Adrenal gland (tissue), 12 donors: ENCODE results near the gene RBAK. TPM values are rescaled to one million over a fixed set of nuclear protein-coding genes. Genes with fewer than 3 reads are reported as not detected.

ENCODE experiments used
- DNase-seq, 7 donors: peaks; one replicate each; pipeline ENCODE4 v3.0.0-alpha.2; 2019 to 2020
- H3K27ac ChIP-seq, 5 donors: fragments of 200-600 bp; sonication (generic) in 4 of 5; 1 replicate in 3 of 5; 2 replicates in 2 of 5; pipeline versions ENCODE4 v1.5.1 to v1.8.0; 2016 to 2020; ENCODE audit warnings: mild to moderate bottlenecking in 1 of 5
- H3K27me3 ChIP-seq: fragments of 200-600 bp; 2 replicates; pipeline ENCODE4 v1.8.0; 2021
- H3K36me3 ChIP-seq, 2 donors: fragments of 200-600 bp; replicated peaks in 1 of 2; 1 replicate in 1 of 2; 2 replicates in 1 of 2; pipeline versions ENCODE4 v1.5.1 to v1.8.0; 2018 to 2022
- H3K4me1 ChIP-seq, 2 donors: fragments of 200-600 bp; replicated peaks in 1 of 2; 1 replicate in 1 of 2; 2 replicates in 1 of 2; pipeline versions ENCODE4 v1.5.1 to v1.8.0; 2018 to 2021
- H3K4me3 ChIP-seq, 4 donors: fragments of 200-600 bp; sonication (generic) in 3 of 4; one replicate each; pipeline ENCODE4 v1.5.1; 2016 to 2018
- H3K9me3 ChIP-seq, 3 donors: fragments of 200-600 bp; sonication (generic) in 1 of 3; replicated peaks in 1 of 3; 1 replicate in 2 of 3; 2 replicates in 1 of 3; pipeline versions ENCODE4 v1.5.1 to v1.8.0; 2016 to 2021
- POLR2A ChIP-seq, 2 donors: fragments of 450-650 bp; IDR thresholded peaks; one replicate each; pipeline ENCODE4 v1.6.1; 2017; ENCODE audit warnings: antibody characterized with exemption in 2 of 2, mild to moderate bottlenecking in 2 of 2, moderate library complexity in 1 of 2
- WGBS, 4 donors: extraction: QIAGEN DNeasy Blood & Tissue Kit in 2 of 4; methylation state at CpG; one replicate each; pipeline versions ENCODE4 v1.1.5 to v1.1.7; 2013 to 2017; 5-methylcytosine and 5-hydroxymethylcytosine counted together
- intact Hi-C, 2 donors: fragments of 100-400 bp; cut with DNase I; formaldehyde crosslinking; loops; one replicate each; pipeline versions ENCODE4 v1.14.1 to v1.15.0; 2022 to 2023
- polyA plus RNA-seq, 3 donors: library from polyadenylated mRNA; stranded (reverse); fragments of 200-250 nt in 2 of 3; fragments of 350-450 nt in 1 of 3; fragmentation: Illumina TruSeq in 1 of 3; extraction: RNeasy Lipid Tissue Mini Kit (QIAGEN cat#74804) in 1 of 3; gene quantifications; one replicate each; pipeline ENCODE4 v1.2.3, GENCODE V29; 2013 to 2014
- total RNA-seq, 9 donors: library from RNA; depleted of rRNA in 4 of 9; stranded (reverse); fragments of >200 nt in 4 of 9; fragments of 120-200 nt in 1 of 9; fragmentation: NEBNext Ultra II Directional in 1 of 9; extraction: Animal tissue kit (Norgen Biotek cat#: 25700) in 1 of 9; gene quantifications; one replicate each; pipeline versions ENCODE4 v1.1.0 to v1.2.4, GENCODE V29; 2013 to 2023
- TF ChIP-seq, protein P1 (sequence below), 6 experiments: fragments of 450-650 bp in 4 of 6; fragments of 200-600 bp in 2 of 6; sonication (generic) in 1 of 6; IDR thresholded peaks; 1 replicate in 5 of 6; 2 replicates in 1 of 6; pipeline versions ENCODE4 v1.5.1 to v1.8.0; 2016 to 2021; ENCODE audit warnings: antibody characterized with exemption in 6 of 6, mild to moderate bottlenecking in 2 of 6, moderate library complexity in 1 of 6
- donor health status: healthy with polysubstance abuse.
- donor health status: Bipolar disorder and iron deficiency.
- donor health status: DM: yes; HTN: yes; CAD: no.
- donor health status: DM: no; HTN: no; CAD: no.
- donor health status: DM: no; HTN: no; CAD: no.
- donor health status: DM: yes; HTN: yes; CAD: no.

The RBAK gene
- total and polyA plus RNA-seq, 12 donors = 4.1 to 12.6 (median 8.5) TPM

GRCh38 chr7:4998910-4999309 lies 46.8 kb upstream of the RBAK start:
- H3K9me3 ChIP-seq = no peaks in the 10 kb centered on the region
- 81 to 99% (median 96%) methylated on average over 7 of the region's 7 CpGs for WGBS, 4 donors
- no peak overlapping the region for H3K27ac ChIP-seq
- intact Hi-C loops = no loop called here
- TF ChIP-seq POLR2A (IDR thresholded peaks at IDR 0.05) = no peak
- TF ChIP-seq, protein P1, sequence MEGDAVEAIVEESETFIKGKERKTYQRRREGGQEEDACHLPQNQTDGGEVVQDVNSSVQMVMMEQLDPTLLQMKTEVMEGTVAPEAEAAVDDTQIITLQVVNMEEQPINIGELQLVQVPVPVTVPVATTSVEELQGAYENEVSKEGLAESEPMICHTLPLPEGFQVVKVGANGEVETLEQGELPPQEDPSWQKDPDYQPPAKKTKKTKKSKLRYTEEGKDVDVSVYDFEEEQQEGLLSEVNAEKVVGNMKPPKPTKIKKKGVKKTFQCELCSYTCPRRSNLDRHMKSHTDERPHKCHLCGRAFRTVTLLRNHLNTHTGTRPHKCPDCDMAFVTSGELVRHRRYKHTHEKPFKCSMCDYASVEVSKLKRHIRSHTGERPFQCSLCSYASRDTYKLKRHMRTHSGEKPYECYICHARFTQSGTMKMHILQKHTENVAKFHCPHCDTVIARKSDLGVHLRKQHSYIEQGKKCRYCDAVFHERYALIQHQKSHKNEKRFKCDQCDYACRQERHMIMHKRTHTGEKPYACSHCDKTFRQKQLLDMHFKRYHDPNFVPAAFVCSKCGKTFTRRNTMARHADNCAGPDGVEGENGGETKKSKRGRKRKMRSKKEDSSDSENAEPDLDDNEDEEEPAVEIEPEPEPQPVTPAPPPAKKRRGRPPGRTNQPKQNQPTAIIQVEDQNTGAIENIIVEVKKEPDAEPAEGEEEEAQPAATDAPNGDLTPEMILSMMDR (IDR thresholded peaks at IDR 0.05) = no peak
- no peak overlapping the region for H3K4me3 ChIP-seq
- H3K27me3 ChIP-seq = no peaks in the 10 kb centered on the region
- no peak for DNase-seq
- no peaks in the 10 kb centered on the region for H3K4me1 ChIP-seq
- H3K36me3 ChIP-seq = peaks cover 0 to 25% of the 10 kb centered on the region in 2 donors

GRCh38 chr7:4999369-4999950 lies 46.2 kb upstream of the RBAK start:
- peaks cover 0 to 20% of the 10 kb centered on the region in 2 donors for H3K36me3 ChIP-seq
- DNase-seq = no peak

GRCh38 chr7:5001003-5001402 lies 44.7 kb upstream of the RBAK start:
- H3K27ac ChIP-seq = no peak overlapping the region
- H3K27me3 ChIP-seq = no peaks in the 10 kb centered on the region
- DNase-seq = no peak
- H3K4me1 ChIP-seq = no peaks in the 10 kb centered on the region
- H3K9me3 ChIP-seq = no peaks in the 10 kb centered on the region
- 82 to 93% (median 89%) methylated on average over 4 of the region's 4 CpGs for WGBS, 4 donors
- H3K4me3 ChIP-seq = no peak overlapping the region
- intact Hi-C loops = no loop called here
- TF ChIP-seq, protein P1 (IDR thresholded peaks at IDR 0.05) = no peak
- TF ChIP-seq POLR2A (IDR thresholded peaks at IDR 0.05) = no peak
- H3K36me3 ChIP-seq = peaks cover 0 to 13% of the 10 kb centered on the region in 2 donors

More at GRCh38 chr7:4999369-4999950, 46.2 kb upstream of the RBAK start:
- H3K27me3 ChIP-seq = no peaks in the 10 kb centered on the region
- H3K4me1 ChIP-seq = no peaks in the 10 kb centered on the region
- no peak overlapping the region for H3K27ac ChIP-seq
- H3K4me3 ChIP-seq = no peak overlapping the region
- H3K9me3 ChIP-seq = no peaks in the 10 kb centered on the region
- TF ChIP-seq POLR2A (IDR thresholded peaks at IDR 0.05) = no peak
- TF ChIP-seq, protein P1 (IDR thresholded peaks at IDR 0.05) = no peak
- 89 to 95% (median 94%) methylated on average over 5 of the region's 5 CpGs for WGBS, 4 donors
- intact Hi-C loops = no loop called here

DNA sequence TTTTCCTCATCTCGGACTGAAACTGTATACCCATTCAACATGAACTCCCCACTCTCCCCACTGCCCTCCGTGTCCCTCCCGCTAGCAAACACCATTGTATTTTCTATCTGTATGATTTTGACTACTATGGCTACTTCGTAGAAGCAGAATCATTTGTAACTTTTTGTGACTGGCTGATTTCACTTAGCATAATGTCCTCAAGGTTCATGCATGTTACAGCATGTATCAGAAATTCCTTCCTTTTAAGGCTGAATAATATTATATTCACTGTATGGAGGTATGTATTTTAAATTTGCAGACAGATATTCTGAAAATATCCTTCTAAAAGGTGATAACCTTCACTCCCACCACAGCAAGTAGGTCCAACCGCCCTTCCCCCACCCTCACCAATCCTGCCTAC lies 43.7 kb upstream of the RBAK start:
- TF ChIP-seq, protein P1 (IDR thresholded peaks at IDR 0.05) = no peak
- no peak for TF ChIP-seq POLR2A (IDR thresholded peaks at IDR 0.05)
- H3K4me3 ChIP-seq = no peak overlapping the region
- peaks cover 0 to 4% of the 10 kb centered on the region in 2 donors for H3K36me3 ChIP-seq
- H3K4me1 ChIP-seq = no peaks in the 10 kb centered on the region
- DNase-seq = no peak
- no peak overlapping the region for H3K27ac ChIP-seq
- intact Hi-C loops = no loop called here
- H3K27me3 ChIP-seq = no peaks in the 10 kb centered on the region
- no peaks in the 10 kb centered on the region for H3K9me3 ChIP-seq
- 94 to 99% (median 97%) methylated on average over 5 of the region's 5 CpGs for WGBS, 4 donors
